Measurements from ENCODE around the gene TRPM7. TPM values are rescaled to one million over a fixed set of nuclear protein-coding genes. Genes with fewer than 3 reads are reported as not detected.
A peak's percentile ranks its signal among the peaks of the same experiment; 100 is the strongest.

TRPM7 gene, protein sequence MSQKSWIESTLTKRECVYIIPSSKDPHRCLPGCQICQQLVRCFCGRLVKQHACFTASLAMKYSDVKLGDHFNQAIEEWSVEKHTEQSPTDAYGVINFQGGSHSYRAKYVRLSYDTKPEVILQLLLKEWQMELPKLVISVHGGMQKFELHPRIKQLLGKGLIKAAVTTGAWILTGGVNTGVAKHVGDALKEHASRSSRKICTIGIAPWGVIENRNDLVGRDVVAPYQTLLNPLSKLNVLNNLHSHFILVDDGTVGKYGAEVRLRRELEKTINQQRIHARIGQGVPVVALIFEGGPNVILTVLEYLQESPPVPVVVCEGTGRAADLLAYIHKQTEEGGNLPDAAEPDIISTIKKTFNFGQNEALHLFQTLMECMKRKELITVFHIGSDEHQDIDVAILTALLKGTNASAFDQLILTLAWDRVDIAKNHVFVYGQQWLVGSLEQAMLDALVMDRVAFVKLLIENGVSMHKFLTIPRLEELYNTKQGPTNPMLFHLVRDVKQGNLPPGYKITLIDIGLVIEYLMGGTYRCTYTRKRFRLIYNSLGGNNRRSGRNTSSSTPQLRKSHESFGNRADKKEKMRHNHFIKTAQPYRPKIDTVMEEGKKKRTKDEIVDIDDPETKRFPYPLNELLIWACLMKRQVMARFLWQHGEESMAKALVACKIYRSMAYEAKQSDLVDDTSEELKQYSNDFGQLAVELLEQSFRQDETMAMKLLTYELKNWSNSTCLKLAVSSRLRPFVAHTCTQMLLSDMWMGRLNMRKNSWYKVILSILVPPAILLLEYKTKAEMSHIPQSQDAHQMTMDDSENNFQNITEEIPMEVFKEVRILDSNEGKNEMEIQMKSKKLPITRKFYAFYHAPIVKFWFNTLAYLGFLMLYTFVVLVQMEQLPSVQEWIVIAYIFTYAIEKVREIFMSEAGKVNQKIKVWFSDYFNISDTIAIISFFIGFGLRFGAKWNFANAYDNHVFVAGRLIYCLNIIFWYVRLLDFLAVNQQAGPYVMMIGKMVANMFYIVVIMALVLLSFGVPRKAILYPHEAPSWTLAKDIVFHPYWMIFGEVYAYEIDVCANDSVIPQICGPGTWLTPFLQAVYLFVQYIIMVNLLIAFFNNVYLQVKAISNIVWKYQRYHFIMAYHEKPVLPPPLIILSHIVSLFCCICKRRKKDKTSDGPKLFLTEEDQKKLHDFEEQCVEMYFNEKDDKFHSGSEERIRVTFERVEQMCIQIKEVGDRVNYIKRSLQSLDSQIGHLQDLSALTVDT (N-terminal part only)
- 33.6 and 34.8 TPM in 2 replicates for total RNA-seq
- long read RNA-seq, partial matches to known transcripts = 52 of 61 reads
- long read RNA-seq, other reads (novel, unspliced or antisense) = 9 of 61 reads

DNA sequence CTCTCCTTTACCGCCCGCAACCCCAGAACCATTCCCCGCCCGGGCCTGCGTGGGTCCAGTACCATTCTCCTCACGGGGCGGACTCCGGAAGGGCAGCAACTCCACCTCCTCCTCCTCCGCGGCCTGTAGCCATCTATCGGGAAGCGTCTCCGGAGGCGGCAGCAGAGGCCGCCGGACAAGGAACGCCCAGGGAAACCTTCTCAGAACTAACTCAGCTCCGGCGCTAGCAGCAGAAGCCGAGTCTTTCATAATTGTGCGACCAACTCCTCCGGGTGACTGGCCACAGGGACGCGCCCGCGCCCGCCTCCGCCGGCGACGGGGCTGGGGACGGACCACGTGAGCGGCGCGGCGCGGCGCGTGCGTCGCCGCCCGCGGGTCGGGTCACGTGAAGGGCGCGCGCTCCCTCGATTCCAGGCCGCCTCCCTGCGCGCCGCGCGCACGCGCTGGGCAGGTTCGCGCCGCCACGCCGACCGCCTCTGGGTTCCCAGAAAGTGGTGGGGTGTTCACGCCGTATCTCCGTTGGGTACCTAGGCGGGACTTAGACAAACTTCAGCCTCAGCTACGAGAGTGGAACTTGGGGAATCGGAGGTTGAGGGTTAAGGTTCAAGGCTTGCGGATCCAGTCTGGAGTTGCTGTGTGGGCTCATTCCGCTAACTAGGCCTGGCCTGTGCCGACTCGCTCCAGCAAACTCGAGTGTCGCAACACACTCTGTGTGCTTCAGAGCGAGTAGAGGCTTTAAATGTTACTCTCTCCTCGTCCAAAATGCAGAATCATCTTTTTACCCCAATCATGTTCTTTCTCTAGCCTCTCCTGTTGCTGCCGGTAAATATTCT is at the start of gene TRPM7:
Gene TRPM7, minus strand, starts transcription at position 329 of the 833 bp plus-strand sequence. Its CDS starts 264 bp downstream, at position 65.
- no peaks in the 10 kb centered on the region for H3K9me3 Mint-ChIP-seq
- DNase-seq (ENCODE audit: low read depth, low spot score) = peak; percentile 77
- peaks cover 35% of the 10 kb centered on the region for H3K4me1 Mint-ChIP-seq
- no peaks in the 10 kb centered on the region for H3K36me3 Mint-ChIP-seq (ENCODE audit: low read depth)
- TF ChIP-seq, protein P1, sequence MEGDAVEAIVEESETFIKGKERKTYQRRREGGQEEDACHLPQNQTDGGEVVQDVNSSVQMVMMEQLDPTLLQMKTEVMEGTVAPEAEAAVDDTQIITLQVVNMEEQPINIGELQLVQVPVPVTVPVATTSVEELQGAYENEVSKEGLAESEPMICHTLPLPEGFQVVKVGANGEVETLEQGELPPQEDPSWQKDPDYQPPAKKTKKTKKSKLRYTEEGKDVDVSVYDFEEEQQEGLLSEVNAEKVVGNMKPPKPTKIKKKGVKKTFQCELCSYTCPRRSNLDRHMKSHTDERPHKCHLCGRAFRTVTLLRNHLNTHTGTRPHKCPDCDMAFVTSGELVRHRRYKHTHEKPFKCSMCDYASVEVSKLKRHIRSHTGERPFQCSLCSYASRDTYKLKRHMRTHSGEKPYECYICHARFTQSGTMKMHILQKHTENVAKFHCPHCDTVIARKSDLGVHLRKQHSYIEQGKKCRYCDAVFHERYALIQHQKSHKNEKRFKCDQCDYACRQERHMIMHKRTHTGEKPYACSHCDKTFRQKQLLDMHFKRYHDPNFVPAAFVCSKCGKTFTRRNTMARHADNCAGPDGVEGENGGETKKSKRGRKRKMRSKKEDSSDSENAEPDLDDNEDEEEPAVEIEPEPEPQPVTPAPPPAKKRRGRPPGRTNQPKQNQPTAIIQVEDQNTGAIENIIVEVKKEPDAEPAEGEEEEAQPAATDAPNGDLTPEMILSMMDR (conservative IDR thresholded peaks at IDR 0.05) = no peak
- no peaks in the 10 kb centered on the region for H3K27me3 Mint-ChIP-seq (ENCODE audit: low read depth)
- peak within 1 kb of the TSS; percentile 98 for H3K27ac Mint-ChIP-seq (ENCODE audit: unreplicated experiment)
- peak within 1 kb of the TSS; percentile 100 for H3K4me3 Mint-ChIP-seq

DNA sequence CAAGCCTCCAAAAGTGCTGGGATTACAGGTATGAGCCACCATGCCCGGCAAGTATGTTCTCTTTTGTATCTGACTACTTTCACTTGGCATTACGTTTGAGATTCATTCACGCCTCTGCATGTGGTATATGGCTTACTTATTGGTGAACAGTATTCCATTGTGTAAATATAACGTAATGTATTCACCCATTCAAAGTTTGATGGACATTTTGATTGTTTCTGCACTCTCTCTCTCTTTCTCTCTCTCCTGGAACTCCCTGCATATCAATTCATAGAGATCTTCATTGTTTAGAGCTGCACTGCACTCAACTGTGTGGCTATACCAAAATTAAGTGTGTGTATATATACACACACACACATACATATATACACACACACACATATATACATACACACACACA is 48.6 kb upstream of the TRPM7 start:
- Mint-ChIP-seq H3K9me3 (no peaks in the 10 kb centered on the region), H3K36me3 (ENCODE audit: low read depth) (peaks cover 15% of the 10 kb centered on the region)

DNA sequence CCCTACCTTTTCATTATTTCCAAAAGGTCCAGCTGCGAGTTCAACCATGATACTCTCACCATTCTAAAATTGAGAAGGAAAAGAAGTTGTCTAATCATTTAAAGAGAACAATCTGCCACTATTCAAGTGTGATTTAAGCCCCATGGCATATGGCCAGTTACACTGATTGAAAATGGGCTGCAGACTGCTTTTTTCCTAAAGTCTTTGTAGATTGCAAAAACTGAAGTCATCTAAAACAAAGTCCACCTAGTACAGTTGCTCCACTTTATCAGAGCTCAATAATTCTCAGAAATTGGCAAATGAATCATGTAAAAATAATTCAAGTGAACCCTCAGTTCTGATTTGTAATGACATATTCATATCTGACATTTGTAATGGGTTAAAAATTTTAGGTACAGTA is 39.7 kb upstream of the TRPM7 start:
- no peaks in the 10 kb centered on the region for H3K4me1 Mint-ChIP-seq
- H3K9me3 Mint-ChIP-seq = no peaks in the 10 kb centered on the region
- DNase-seq (ENCODE audit: low read depth, low spot score) = no peak
- no peak overlapping the region for H3K27ac Mint-ChIP-seq (ENCODE audit: unreplicated experiment)
- peaks cover 16% of the 10 kb centered on the region for H3K36me3 Mint-ChIP-seq (ENCODE audit: low read depth)
- TF ChIP-seq, protein P1 (conservative IDR thresholded peaks at IDR 0.05) = no peak
- no peaks in the 10 kb centered on the region for H3K27me3 Mint-ChIP-seq (ENCODE audit: low read depth)
- no peak overlapping the region for H3K4me3 Mint-ChIP-seq

More for the DNA sequence above, 48.6 kb upstream of the TRPM7 start:
- H3K27ac Mint-ChIP-seq (ENCODE audit: unreplicated experiment) = no peak overlapping the region
- TF ChIP-seq, protein P1 (conservative IDR thresholded peaks at IDR 0.05) = no peak
- H3K4me1 Mint-ChIP-seq = no peaks in the 10 kb centered on the region
- no peak for DNase-seq (ENCODE audit: low read depth, low spot score)
- H3K27me3 Mint-ChIP-seq (ENCODE audit: low read depth) = no peaks in the 10 kb centered on the region
- H3K4me3 Mint-ChIP-seq = no peak overlapping the region

DNA sequence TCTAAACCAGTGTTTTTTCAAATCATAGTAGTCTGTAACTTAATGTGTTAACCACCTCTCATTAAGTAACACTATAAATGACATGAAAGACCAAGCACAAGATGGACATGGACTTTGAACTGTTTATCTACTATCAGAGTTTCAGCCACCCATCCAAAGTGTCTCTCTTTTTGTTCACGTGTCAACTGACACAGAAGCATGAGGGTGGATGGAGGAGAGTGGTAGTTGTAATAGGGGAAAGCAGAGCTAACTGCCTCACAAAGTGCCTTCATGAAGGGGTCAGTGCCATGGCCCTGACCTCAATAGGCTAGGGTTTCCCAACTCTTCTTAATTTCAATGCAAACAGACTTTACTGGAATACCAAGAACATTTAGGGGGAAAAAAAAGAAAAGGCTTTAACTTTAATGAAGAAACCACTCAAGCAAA is 32.1 kb upstream of the TRPM7 start:
- peak overlapping the region; percentile 22 for H3K27ac Mint-ChIP-seq (ENCODE audit: unreplicated experiment)
- no peaks in the 10 kb centered on the region for H3K27me3 Mint-ChIP-seq (ENCODE audit: low read depth)
- H3K36me3 Mint-ChIP-seq (ENCODE audit: low read depth) = peaks cover 20% of the 10 kb centered on the region
- H3K4me1 Mint-ChIP-seq = no peaks in the 10 kb centered on the region
- TF ChIP-seq, protein P1 (conservative IDR thresholded peaks at IDR 0.05) = no peak
- no peak for DNase-seq (ENCODE audit: low read depth, low spot score)
- H3K4me3 Mint-ChIP-seq = no peak overlapping the region
- no peaks in the 10 kb centered on the region for H3K9me3 Mint-ChIP-seq
